Measurements from ENCODE around the gene GGA2.
"Not testable (repeated sequence)": the region's sequence is repeated elsewhere in the genome, so short reads cannot be mapped to it uniquely, and the experiment has no call there.

The GGA2 gene

GRCh38 chr16:23523876-23524385 lies 13.6 kb upstream of the GGA2 start:
- no peak for DNase-seq

- DNase-seq, result no peak
Measured at GRCh38 chr16:23523321-23523720, 13.0 kb upstream of the GGA2 start.

- DNase-seq, result no peak
Measured at GRCh38 chr16:23521965-23522364, 11.7 kb upstream of the GGA2 start.

- no peak for DNase-seq
Measured at GRCh38 chr16:23521037-23521743, 10.9 kb upstream of the GGA2 start.

GRCh38 chr16:23520500-23520899 lies 10.2 kb upstream of the GGA2 start:
- no peak for DNase-seq

- DNase-seq, result no peak
Measured at GRCh38 chr16:23519282-23519681, 9.0 kb upstream of the GGA2 start.

- no peak for DNase-seq
Measured at GRCh38 chr16:23518435-23518891, 8.2 kb upstream of the GGA2 start.

GRCh38 chr16:23516366-23517137 lies 6.3 kb upstream of the GGA2 start:
- DNase-seq, result no peak

GRCh38 chr16:23515881-23516280 lies 5.6 kb upstream of the GGA2 start:
- DNase-seq, result no peak

- DNase-seq, result peak; percentile 10
Measured at GRCh38 chr16:23514381-23515152, 4.3 kb upstream of the GGA2 start.

- no peak for DNase-seq
Measured at GRCh38 chr16:23512168-23512695, 1.9 kb upstream of the GGA2 start.

GRCh38 chr16:23511731-23512130 lies 1.4 kb upstream of the GGA2 start:
- no peak for DNase-seq

- not testable (repeated sequence) for DNase-seq
Measured at GRCh38 chr16:23510915-23511270, 599 bp upstream of the GGA2 start.

- DNase-seq, result peak; percentile 16
Measured at GRCh38 chr16:23509782-23510163, 521 bp downstream of the GGA2 start.

- DNase-seq, result no peak
Measured at GRCh38 chr16:23509441-23509754, 896 bp downstream of the GGA2 start.

GRCh38 chr16:23508589-23509440 lies 1.5 kb downstream of the GGA2 start:
- no peak for DNase-seq

- DNase-seq, result no peak
Measured at GRCh38 chr16:23506606-23506994, 3.7 kb downstream of the GGA2 start.

GRCh38 chr16:23505671-23506605 lies 4.4 kb downstream of the GGA2 start:
- no peak for DNase-seq

- DNase-seq, result no peak
Measured at GRCh38 chr16:23505180-23505665, 5.1 kb downstream of the GGA2 start.

GRCh38 chr16:23504453-23505179 lies 5.7 kb downstream of the GGA2 start:
- DNase-seq, result peak; percentile 48
